SK-N-SH (cell line): ENCODE measurements around the gene GLYAT.

Experiments
- CTCF ChIP-seq: fragments of 200-600 bp; sonication (generic); IDR thresholded peaks from 2 replicates; pipeline ENCODE4 v1.6.1; 2017; ENCODE audit warnings: antibody characterized with exemption, mild to moderate bottlenecking, moderate library complexity
- RAD21 ChIP-seq: IDR thresholded peaks from 2 replicates; pipeline ENCODE4 v1.6.1; 2012; ENCODE audit warnings: mild to moderate bottlenecking, low read length

DNA sequence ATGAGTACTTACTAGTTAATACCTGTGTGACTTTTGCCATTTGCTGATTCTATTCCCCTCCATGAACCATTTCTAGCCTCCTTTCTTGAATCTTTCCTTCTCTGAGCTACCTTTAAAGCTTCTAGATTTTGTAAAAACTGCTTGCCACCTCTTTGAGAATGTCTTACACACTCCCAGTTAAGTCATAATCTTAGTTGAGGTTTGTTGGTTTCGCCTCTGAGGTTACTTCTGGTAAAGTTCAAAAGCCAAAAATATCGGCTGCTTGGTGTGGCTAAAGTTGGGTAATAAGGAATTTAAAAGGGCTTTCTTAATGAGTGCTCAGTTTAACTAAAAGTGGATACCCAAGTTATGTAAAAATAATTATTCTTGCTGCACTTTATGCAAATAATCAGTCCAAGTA, 10.4 kb upstream of the GLYAT start:
- TF ChIP-seq CTCF (no peak), RAD21 (no peak)
